Superior temporal gyrus (tissue), 1 donor: ENCODE measurements around the gene BID.

Experiments used
- DNase-seq: peaks from one replicate; pipeline ENCODE4 v3.0.0-alpha.2; 2016; ENCODE audit errors: extremely low spot score

The BID gene

DNA sequence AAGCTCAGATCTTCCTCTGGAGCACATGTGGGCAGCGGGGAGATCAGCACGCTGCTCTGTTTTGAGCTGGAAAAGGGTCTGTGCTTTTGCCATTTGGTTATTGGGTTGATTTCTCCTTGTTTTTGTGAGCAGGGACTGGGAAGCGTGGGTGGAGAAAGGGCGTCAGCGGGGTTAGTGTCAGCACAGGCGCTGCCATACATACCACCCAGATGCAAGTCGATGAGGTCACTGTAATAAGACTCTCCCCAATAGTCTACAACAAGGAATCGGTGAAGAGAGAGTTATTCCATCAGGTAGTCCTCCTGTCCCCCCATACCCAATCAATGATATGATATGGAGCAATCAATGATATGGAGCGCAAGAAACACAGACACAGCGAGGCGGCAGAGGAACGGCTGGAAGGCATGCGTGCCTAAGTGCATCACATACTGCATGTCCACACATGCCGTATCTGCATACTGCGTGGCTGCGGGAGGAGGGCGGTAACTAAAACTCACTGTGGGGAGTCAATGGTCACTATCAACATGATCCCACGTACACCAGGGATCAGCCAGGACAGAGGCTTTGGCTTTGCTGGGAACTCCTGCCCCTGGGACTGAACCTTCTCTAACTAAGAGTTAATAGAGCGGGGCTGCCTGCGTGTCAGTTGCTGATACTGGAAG is 29.5 kb upstream of the BID start:
- no peak for DNase-seq

DNA sequence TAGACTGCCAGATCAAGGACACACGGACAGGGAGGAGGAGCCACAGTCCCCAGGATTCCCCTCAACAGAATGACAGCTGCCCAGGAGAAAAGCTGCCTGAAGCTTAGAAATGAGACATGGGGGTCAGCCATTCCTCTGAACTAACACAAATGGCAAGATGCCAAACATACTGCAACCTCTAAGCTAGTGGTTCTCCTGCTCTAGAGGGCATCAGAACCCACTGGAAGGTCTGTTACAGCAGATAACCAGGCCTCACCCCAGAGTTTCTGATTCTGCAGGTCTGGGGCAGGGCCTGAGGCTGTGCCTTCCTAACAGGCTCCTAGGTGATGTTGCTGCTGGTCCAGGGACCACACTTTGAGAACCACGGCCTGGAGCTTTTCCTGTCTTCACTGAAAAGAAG is 28.6 kb upstream of the BID start:
- DNase-seq: no peak

DNA sequence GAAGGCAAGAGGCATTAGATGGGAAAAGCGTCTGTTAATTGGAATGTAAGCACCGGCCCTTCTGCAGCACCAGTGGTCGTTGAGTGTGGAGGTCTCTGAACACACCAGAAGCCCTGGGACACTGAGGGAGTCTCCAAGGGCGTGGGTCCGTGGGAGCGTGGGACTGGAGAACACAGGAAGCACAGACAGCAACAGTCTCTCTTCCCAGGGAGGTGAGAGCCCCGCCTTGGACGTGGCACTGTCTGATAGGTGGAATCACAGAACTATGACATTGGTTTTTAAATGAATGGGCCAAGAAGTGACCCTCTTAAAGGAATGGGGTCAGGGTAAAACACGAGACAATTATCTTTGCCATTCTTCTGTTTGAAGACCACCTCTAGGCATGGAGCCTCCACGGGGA is 28.1 kb upstream of the BID start:
- no peak for DNase-seq

DNA sequence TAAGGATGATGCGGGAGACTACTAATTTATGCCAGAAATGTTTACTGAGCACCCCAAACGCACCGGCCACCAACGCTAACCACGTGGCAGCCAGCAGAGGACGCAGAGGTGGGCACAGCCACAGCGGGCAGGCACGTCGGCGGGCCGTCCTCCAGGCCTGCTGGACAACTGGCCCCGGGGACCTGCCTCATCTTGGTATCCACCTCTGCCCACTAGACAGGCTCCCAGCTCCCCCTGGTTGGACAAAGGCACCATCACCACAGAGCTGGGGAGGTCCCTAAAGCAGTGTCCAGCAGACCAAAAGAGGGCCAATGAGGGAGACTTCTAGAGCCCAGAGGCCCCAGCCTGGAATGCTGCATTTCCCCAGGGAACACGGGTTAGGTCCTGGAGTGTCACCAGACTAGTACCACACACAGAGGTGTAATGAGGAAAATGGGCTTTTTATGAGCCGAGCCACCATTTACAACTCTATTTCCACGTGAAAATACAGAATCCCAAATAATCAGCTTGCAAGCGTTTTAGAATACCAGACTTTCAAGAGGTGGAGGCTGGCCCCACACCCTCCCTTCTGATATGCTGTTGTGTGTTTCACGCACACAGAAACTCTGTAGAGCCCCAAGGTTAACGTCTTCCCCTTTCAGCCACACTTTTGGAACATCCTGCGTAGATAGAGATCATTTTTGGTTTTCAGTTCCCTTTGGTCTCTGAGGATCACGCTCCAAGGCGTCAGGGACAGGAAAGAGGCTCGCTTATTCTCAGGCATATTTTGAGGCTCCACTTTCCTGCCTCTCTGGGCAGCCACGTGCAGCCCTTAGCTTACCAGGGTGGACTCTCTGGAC is 23.7 kb upstream of the BID start:
- DNase-seq: no peak

DNA sequence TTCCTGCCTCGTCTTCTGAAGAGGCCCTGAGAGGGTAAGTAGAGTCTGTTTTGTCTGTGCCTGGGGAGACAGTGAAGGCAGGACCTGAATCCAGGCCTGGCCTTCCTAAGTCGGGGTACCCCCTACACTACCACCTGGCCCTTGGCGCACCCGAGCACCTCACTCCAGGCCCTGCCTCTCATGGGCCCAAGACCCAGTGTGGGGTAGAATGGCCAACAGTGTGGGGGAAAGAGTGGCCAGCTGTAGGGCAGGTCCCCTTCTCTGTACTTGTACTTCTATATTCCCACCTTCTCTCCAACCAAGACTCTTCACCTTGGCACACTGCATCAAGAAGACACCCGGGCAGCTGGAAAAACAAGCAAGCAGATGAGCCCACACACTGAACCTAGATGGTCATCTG is 22.4 kb upstream of the BID start:
- DNase-seq: no peak

DNA sequence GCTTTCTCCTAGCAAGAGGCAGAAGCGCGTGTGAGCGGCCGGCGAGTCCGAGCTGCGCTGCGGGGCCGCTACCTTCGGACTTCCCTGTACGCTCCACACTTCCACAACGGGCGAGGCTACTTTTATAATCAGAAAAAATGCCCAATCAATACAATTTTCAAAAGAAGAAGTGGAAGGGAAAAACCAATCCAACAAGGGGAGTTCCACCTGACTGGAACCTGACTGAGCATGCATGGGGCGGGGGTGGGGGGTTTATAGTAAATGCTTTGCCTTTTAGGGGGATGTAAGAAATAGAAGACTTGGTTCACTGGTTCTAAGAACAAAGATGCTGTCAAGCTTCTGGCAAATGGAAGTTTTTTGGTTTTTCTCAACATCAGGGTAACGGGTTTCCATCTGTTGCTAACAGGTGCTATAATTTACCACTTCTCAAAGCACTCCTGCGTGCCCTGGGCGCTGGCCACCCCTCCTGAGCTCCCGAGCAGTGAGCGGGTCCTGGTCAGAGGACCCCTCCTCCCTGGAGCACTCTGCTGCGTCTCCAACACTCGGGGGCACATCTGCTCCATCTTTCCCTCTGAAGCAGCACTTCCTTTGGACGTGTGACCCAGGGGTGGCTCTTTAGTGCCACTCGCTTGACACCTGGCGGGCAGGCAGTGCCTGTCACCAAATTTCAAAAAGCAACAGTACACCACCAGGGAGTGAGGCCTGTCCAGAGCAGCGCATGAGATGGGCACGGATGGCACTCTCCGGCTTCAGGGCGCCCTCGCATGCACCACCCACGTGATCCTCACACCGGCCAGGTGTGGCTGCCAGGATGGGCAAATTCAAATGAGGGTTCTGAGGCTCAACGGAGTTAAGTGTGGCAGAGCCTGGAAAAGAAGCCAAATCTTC is 21.6 kb upstream of the BID start:
- no peak for DNase-seq

DNA sequence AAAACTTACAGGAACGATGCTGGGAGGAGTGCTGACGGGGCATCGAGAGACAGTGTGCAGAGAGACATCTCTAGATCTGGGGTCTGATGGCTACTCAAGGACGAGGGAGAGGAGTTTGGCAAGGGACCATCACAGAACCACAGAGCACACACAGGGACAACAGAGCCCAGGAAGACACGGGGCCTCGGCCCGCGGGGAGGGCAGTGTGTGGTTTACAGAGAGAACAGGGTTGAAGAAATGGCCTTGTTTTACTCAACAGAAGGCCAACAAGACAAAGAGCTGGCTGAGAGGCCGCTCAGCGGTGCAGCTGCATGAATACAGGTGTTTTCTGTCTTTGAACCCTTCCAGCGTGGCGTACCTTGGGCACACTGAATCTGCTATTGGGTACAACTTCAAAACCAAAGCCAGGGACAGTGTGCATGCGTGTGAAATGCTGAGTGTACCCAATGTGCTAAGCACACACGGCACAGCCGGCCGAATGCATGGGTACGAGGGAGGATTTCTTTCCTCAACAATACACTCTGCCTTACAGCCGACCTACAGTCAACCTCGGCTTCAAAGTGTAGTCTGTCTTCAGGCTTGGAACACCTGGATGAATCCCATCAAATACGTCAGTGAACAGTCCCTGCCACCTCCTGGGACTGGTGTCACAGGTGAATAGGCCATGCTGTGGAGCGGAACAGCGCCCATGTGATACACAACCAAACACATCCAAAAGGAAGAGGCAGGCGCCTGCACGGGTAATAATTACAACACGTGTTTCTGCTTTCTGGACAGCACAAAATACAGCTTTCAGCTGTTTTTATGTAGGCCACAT is 20.7 kb upstream of the BID start:
- DNase-seq: no peak

DNA sequence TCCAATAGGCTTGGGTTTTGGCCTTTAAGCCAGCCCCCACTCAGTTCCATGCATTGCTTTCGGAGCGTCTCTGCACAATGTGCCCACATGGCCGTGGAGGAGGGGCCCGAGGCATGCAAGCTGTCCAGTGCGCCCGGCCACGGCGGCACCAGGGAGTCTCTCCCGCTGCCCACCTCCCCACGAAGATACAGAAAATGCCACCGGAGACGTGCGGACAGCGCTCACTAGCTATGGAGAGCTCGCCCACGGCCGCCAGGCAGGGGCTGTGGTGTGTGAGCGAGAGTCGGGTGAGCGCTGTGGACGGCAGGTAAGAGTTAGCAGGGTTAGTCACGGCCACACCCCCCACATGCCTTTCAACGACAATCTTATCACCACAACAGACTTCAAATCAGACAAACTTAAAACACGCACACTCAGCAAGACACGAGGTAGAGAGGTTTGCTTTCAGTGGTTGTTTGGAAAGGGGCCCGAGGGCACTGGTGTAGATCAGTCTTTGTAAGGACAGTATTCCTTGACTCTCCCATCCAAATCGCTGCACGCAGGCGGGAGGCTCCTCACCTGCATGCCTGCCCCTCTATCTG is 18.7 kb upstream of the BID start:
- no peak for DNase-seq

DNA sequence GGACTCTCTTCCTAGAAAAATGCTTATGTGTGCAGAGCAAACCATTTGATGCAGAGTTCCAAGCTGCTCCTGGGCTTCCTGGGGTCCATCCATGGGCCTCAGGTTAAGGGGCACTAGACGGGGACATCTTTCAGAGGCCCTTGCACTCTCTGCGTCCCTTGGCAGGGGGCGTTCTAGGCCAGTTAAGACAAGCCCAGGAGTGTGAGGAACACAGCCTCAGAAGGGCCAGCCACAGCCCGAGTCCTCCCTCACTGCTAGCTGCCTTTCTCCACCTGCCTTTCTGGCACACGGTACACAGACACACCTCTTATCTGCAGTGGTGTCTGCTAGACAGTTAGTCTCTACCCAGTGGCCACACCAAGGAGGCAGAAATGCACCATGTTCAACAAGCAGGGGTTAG is 18.0 kb upstream of the BID start:
- no peak for DNase-seq

DNA sequence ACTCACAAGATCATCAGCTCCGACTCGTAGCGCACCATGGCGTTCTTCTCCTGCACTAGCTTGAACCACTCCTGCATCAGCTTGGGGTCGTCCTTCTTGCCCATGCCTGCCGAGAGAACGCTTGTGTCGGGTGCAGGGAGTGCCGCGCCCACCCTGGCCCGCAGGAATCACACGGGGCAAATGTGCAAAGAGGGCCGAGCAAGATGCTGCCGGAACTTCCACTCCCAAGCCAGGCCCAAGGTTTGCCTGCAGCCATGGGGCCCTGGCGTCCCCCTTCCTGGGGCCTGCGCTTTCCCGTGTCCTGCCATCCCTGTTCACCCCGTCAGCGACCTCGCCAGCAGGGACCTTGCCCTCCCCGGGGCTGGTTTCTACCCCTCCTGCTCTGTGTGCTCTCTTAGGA is 16.9 kb upstream of the BID start:
- DNase-seq: no peak

DNA sequence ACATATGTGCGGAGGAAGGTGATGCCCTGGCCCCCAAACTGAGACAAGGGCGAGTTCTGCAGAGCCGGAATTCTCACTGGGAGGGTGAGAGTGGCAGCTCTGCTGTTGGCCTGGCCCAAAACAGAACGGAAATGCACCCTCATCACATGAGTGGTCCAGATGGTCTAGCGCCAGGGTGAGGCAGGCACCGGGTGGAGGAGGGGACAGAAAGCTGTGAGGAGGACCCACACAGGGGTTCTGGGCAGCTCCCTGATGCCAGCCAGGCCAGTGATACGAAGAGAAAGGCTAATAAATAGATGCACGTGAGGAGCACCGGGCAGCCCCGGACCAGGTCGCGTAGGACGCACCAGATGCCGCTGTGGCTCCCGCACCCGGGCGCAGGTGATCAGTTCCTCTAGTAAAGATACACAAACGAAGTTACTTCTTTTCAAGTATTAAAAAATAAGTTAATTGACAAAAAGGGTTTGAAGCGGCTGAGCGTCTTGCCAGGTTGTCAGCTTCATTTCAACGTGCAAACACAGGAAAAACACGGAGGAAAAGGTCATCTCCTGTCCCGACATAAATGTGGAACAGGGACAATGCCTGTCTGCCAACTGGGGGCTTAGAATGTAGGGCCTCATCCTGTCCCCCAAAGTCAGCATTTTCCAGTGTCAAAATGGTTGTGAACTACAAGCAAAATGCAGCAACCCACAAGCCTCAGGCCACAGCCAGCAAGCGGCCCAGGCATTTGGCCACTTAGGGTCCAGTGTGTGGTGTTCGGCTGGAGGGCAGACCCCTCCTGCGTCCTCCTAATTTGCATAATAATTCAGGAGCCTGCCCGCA is 15.3 kb upstream of the BID start:
- DNase-seq: no peak

DNA sequence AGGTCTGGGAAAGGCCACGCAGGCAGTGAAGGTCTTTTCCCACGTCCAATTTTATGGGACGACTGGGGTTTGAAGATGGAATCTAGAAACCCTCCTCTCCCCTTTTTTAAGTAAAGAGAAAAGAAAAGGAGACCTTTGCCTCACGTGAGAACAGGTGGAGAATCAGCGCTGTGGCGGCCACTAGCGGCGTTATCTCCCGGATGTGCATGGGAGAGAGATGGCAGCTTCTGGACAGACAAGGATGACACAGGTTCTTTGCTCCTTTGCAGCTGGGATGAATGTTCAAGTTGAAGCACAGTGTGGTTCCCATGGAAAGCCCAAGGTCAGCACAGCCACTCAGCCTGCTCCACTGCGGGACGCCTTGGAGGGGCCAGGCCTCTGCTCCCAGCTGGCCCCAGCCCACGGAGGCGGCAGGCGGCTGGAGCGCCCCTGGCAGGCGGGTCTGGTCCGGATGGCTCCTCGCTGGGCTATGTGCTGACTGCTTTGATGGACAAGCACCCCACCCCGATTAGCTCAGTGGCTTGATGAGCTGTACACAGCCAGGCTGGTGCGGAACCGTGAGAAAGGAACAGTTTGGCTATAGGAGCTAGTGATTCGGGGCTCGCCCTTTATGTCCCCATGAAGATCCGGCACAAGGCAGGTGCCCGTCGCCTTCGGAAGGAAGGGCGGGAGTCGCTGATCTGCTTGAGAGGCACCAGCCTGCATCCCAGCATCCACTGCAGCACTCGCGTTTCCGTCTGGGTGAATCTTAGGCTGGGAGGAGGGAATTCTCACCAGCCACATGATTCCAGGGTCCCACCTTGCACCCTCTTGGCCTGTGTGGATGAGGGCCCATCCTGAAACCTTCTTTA is 14.5 kb upstream of the BID start:
- DNase-seq: no peak

DNA sequence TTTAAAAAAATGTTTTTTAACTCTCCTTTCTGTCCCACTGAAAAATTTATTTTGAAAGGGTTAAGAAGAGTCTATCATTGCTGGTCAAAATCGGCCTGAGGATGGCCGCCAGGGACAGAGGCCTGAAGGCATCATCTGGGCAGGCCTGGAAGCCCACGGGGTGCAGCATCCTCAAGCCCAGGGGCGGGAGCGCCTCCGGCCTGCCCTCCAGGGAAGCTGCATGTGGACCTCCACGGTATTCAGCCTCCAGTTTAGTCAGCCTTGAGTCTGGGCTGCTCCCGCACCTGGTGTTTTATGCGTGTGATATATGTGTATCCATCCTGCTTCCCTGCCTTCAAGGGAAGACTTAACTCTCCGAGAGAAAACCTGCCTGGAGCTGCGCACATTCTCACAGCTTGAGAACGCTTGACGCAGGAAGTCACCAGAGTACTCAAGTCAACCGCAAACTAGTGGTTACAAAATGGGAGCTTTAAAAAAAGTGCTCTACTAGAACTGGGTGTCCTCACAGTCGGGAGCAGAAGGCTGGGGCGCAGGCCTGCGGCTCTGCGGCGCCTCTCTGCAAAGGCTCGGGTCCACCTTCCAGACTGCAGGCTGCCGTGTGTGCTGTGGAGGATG is 13.6 kb upstream of the BID start:
- DNase-seq: no peak

DNA sequence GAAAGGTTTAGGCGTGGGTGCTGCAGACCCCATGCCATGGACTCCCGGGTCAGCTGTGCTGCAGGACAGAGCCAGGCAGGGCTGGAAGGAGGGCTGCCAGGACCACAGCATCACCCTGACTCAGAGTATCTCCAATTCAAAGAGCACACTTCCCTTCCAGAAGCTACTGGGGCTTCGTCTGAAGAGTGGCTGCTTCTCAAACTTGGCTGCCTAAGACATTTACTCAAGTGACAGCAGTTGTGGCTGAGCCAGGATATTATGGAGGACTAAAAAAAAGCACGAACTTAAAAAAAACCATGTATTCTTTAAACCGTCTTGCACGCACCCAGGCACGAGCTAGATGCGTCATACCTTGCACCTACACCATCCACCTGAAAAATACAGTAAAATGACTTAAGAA is 13.0 kb upstream of the BID start:
- no peak for DNase-seq

DNA sequence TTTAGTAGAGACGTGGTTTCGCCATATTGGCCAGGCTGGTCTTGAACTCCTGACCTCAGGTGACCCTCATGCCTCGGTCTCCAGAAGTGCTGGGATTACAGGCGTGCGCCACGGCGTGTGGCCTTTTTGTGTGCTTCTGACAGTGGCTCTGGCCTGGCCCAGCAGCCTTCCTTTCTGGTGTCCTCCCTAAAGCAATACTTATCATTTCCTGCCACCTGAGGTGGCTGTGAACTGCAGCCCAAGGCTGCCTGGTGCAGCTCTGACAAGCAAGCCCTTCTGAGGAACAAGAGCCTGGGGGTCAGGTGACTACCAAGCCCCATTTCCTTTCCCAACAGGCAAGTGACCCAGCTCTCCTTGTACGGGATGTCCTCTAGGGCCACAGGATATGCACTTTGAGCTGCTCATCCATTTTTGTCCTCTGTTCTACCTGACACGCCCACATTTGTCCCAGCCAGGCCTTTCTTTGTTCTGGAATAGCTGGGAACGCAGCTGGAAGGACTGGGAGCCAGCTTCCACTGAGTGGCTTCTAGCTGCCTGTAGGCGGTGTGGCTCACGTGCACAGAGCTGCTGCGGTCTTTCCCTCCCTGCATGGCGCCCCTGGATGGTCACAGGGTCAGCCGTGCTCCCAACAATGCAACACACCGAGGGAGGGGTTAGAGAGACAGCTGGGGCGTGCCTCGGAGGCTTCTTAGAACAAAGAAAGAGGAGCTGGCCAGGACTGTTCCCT is 12.3 kb upstream of the BID start:
- DNase-seq: no peak

DNA sequence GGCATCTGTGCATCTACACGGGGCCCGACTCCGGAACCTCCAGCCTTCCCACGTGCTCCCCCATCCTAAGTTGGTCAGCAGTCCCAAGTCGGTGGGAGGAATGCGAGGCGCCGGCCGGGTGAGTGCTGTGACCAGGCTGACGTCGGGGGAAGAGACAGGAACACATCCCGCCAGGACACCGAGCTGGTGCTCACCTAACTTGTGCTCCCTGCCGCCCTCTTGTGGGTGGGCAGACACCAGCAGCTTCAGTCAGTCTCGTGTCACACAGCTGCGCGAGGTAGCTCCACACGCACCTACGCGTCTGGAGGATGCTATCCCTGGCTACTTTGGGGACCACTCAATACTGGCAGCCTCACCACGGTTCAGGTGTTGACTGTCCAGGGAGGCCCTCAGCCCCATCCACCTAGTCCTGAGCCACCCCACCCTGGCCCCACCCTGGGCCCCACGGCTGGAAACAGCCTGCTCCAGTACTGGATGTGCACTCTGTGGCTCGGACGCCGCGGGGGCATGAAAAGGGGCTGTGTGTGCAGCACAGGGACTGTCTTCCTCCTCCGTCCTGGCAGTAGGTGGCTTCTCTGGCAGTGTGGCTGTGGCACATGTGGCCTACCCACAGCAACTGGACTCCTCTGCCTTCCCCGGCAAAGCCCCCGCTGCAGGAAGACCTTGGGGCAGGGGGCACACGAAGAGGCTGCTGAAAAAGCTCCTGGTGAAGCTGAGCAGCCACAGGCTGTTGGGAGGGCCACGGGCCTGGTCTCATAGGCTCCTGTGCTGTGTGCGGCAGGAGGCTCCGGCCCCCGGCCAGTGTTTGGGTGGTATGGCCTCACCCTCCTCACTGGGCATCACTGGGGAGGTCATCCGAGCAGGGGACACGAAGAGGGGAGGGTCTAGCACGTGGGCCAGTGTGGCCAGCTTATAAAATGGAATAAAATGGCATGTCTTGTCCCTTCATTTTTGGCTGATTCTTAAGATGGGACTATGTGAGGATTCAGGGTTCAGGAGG is 11.2 kb upstream of the BID start:
- no peak for DNase-seq

DNA sequence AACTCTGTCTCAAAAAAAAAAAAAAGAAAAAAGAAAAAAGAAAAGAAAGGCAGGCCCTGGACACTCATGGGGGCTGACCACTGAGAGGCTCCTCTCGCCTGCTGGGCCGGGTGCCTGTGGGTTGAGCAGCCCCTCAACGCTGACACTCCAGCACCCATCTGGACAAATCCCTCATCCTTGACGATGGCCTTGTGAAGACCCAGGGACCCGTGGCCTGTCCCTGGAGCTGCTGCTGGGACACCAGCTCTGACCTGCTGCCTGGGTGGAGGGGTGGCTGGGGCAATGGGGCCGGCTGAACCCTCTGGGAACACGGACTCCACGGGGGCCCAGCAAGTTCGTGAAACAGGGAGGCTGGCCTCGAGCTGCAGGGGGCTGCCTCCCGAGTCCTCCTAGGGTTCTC is 10.5 kb upstream of the BID start:
- no peak for DNase-seq
